Amygdala (tissue), 56 donors: Measurements from ENCODE around the gene ARID5A.
A peak's percentile ranks its signal among the peaks of the same experiment; 100 is the strongest.
"Not testable (repeated sequence)": the region's sequence is repeated elsewhere in the genome, so short reads cannot be mapped to it uniquely, and the experiment has no call there.

Experiments
- DNase-seq, 56 donors: peaks; one replicate each; lab custom pipeline; 2025; lab: John Stamatoyannopoulos, UW

Gene ARID5A

GRCh38 chr2:96536445-96537065, at the start of gene ARID5A:
Gene ARID5A (plus strand): TSS chr2:96536752. CDS start chr2:96536827, 75 bp downstream.
- peak in 55 of 56 donors; percentile 35 to 94 (median 81) for DNase-seq

GRCh38 chr2:96489261-96489660, 47.3 kb upstream of the ARID5A start:
- DNase-seq: no peak

GRCh38 chr2:96489663-96490062, 46.9 kb upstream of the ARID5A start:
- no peak for DNase-seq

GRCh38 chr2:96491860-96492497, 44.6 kb upstream of the ARID5A start:
- no peak for DNase-seq

GRCh38 chr2:96493072-96493471, 43.5 kb upstream of the ARID5A start:
- no peak for DNase-seq

- no peak for DNase-seq
Measured at GRCh38 chr2:96494188-96494587, 42.4 kb upstream of the ARID5A start.

GRCh38 chr2:96495982-96496629, 40.4 kb upstream of the ARID5A start:
- no peak for DNase-seq

GRCh38 chr2:96498021-96498431, 38.5 kb upstream of the ARID5A start:
- no peak for DNase-seq

- DNase-seq: not testable (repeated sequence)
Measured at GRCh38 chr2:96498611-96499010, 37.9 kb upstream of the ARID5A start.

- DNase-seq: no peak
Measured at GRCh38 chr2:96499061-96499960, 37.2 kb upstream of the ARID5A start.

- DNase-seq: no peak
Measured at GRCh38 chr2:96500385-96501066, 36.0 kb upstream of the ARID5A start.

GRCh38 chr2:96501471-96501874, 35.1 kb upstream of the ARID5A start:
- DNase-seq: no peak

GRCh38 chr2:96501886-96502810, 34.4 kb upstream of the ARID5A start:
- no peak for DNase-seq

GRCh38 chr2:96502891-96503636, 33.5 kb upstream of the ARID5A start:
- DNase-seq: no peak

GRCh38 chr2:96503637-96504243, 32.8 kb upstream of the ARID5A start:
- no peak for DNase-seq

- no peak for DNase-seq
Measured at GRCh38 chr2:96505231-96505889, 31.2 kb upstream of the ARID5A start, which contains the start of gene NEURL3. Gene NEURL3 (minus strand): TSS chr2:96505357. CDS start chr2:96505286, 71 bp downstream.
